Activated T-helper 2 cell treated with anti-CD3 and anti-CD28 coated beads, Interferon-gamma antibody, Interleukin-2, Interleukin-4, amounts not matched to agents 10 μg/mL and 5 μg/mL and 100 μg/mL, durations not matched to agents 14 hours and 24 hours and 36 hours (primary cell): ENCODE measurements around the gene PRKG1. TPM values are rescaled to one million over a fixed set of nuclear protein-coding genes. Genes with fewer than 3 reads are reported as not detected.

ENCODE experiments used
- DNase-seq: peaks from one replicate; pipeline ENCODE4 v3.0.0; 2021; ENCODE audit warnings: low spot score
- H3K27ac Mint-ChIP-seq: one replicate; pipeline ENCODE4 v1.8.0; 2021; ENCODE audit warnings: mixed read lengths
- H3K27me3 Mint-ChIP-seq: one replicate; pipeline ENCODE4 v1.8.0; 2021; ENCODE audit warnings: low read depth, mixed read lengths
- H3K36me3 Mint-ChIP-seq: one replicate; pipeline ENCODE4 v1.8.0; 2021; ENCODE audit warnings: low read depth, mixed read lengths
- H3K4me1 Mint-ChIP-seq: one replicate; pipeline ENCODE4 v1.8.0; 2021; ENCODE audit warnings: low read depth, mixed read lengths
- H3K4me3 Mint-ChIP-seq: one replicate; pipeline ENCODE4 v1.8.0; 2021; ENCODE audit warnings: low read depth, mild to moderate bottlenecking, moderate library complexity, mixed read lengths
- H3K9me3 Mint-ChIP-seq: one replicate; pipeline ENCODE4 v1.8.0; 2021; ENCODE audit warnings: mixed read lengths
- intact Hi-C: fragments of 100-400 bp; cut with micrococcal nuclease; formaldehyde crosslinking; loops from one replicate; pipeline ENCODE4 v1.15.1; 2023
- total RNA-seq: library from RNA; stranded (reverse); gene quantifications from 2 replicates; pipeline ENCODE4 v1.2.3, GENCODE V29; 2022

PRKG1 gene
- total RNA-seq, 1 donor from 2014 or later, result not detected

DNA sequence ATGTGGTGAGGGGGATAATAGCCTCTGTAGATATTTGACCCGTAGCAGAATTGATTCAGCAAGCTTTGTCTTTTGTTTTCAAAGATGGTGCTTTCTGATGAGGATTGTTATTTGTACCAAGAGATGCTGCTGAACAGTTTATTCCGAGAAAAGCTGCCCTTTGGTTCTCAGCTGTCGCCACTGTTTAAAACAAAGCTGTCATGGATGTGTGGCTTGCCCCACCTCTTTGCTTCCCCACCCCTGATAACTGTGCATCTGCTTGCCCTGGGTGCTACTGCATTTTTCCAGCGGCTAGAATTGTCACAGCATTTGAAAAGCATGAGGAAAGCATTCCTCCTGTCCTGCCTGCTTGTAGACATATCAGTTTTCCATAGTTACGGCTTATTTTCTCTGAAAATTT is 852.0 kb downstream of the PRKG1 start:
- Mint-ChIP-seq H3K4me1 (no peaks in the 10 kb centered on the region), H3K36me3 (no peaks in the 10 kb centered on the region), H3K27me3 (no peaks in the 10 kb centered on the region), H3K9me3 (no peaks in the 10 kb centered on the region), H3K27ac (no peak overlapping the region), H3K4me3 (no peak overlapping the region)
- DNase-seq, result no peak
- intact Hi-C loops, result no loop called here

DNA sequence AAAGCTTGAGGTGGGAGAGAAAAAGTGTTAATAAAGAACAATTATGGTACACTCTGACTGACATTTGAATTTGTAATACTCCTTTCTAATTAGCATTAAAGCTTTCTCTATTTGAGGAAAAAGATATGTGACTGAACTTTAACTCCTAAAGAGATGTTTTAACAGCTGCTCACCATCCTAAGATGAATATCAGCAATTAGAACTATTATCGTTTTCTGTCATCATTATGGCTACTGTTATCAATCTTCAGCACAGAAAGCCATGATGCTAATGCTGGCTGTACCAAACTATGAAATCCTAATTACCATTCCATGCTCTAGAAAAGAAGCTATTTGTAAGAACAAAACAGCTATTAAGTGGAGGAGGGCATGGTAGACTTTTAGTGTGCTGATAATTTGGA is 853.9 kb downstream of the PRKG1 start:
- no peak for DNase-seq
- Mint-ChIP-seq H3K4me1 (no peaks in the 10 kb centered on the region), H3K36me3 (no peaks in the 10 kb centered on the region), H3K9me3 (no peaks in the 10 kb centered on the region), H3K4me3 (no peak overlapping the region), H3K27me3 (no peaks in the 10 kb centered on the region), H3K27ac (no peak overlapping the region)
- intact Hi-C loops, result no loop called here

DNA sequence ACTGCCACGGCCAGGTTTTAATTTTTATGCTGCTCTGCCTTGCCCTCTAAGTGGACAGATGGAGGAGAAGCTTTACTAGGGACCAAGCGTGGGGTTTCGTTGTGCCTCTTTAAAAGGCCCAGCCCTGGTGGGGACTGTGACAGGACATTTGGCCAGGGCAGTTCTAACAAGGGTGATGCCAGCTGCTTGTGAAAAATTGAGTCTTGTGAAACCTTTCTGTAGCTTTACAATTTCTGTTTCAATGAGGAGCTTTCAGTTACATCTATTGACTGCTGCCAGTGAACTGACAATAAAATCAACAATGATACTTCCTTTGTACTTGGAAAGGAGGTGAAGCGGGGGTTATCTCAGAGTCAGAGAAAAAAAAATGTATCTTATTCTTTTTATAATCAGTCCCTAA is 858.2 kb downstream of the PRKG1 start:
- H3K4me1 Mint-ChIP-seq, result no peaks in the 10 kb centered on the region
- intact Hi-C loops, result no loop called here
- H3K9me3 Mint-ChIP-seq, result no peaks in the 10 kb centered on the region
- peaks cover 17% of the 10 kb centered on the region for H3K27me3 Mint-ChIP-seq
- H3K36me3 Mint-ChIP-seq, result no peaks in the 10 kb centered on the region
- DNase-seq, result no peak
- no peak overlapping the region for H3K4me3 Mint-ChIP-seq
- H3K27ac Mint-ChIP-seq, result no peak overlapping the region

DNA sequence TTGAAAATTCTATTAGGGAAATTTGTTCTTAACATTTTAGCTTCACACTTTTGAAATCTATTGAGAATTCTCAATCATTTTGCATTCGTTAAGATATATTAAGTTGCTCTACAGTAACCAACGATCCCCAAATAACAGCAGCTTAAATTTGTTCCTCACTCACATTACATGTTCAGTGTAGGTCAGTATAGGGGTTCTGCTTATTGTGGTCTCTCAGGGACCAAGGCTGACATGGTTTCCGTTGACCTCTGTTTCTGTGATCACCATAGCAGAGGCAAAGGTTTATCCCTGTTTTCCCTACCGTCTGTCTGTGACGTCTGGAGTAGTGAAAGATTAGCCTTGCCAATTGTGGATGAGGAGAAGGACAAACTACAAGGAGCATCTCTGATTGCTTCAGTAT is 860.1 kb downstream of the PRKG1 start:
- intact Hi-C loops, result no loop called here
- H3K4me1 Mint-ChIP-seq, result no peaks in the 10 kb centered on the region
- peaks cover 17% of the 10 kb centered on the region for H3K27me3 Mint-ChIP-seq
- H3K9me3 Mint-ChIP-seq, result no peaks in the 10 kb centered on the region
- no peak for DNase-seq
- no peak overlapping the region for H3K4me3 Mint-ChIP-seq
- no peaks in the 10 kb centered on the region for H3K36me3 Mint-ChIP-seq
- no peak overlapping the region for H3K27ac Mint-ChIP-seq

DNA sequence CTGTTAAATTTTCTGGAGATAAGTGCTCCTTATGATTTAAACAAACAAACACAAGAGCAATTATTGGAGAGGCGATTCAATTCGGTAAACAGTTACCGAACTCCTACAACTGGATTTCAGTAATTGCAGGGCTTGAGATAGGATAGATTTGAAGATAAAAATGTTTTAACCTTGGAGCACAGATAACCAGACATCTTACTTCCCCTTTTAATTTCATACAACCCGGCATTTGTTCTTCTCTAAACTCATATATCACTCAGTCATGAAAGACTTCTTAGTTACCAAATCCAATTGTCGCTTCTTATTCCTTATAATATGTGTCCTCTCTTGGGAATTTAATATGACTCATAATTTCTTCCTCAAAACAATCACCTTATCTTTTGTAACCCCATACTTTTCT is 861.1 kb downstream of the PRKG1 start:
- H3K27ac Mint-ChIP-seq, result no peak overlapping the region
- peaks cover 17% of the 10 kb centered on the region for H3K27me3 Mint-ChIP-seq
- no peak overlapping the region for H3K4me3 Mint-ChIP-seq
- H3K9me3 Mint-ChIP-seq, result no peaks in the 10 kb centered on the region
- no peak for DNase-seq
- intact Hi-C loops, result no loop called here
- H3K36me3 Mint-ChIP-seq, result no peaks in the 10 kb centered on the region
- no peaks in the 10 kb centered on the region for H3K4me1 Mint-ChIP-seq

DNA sequence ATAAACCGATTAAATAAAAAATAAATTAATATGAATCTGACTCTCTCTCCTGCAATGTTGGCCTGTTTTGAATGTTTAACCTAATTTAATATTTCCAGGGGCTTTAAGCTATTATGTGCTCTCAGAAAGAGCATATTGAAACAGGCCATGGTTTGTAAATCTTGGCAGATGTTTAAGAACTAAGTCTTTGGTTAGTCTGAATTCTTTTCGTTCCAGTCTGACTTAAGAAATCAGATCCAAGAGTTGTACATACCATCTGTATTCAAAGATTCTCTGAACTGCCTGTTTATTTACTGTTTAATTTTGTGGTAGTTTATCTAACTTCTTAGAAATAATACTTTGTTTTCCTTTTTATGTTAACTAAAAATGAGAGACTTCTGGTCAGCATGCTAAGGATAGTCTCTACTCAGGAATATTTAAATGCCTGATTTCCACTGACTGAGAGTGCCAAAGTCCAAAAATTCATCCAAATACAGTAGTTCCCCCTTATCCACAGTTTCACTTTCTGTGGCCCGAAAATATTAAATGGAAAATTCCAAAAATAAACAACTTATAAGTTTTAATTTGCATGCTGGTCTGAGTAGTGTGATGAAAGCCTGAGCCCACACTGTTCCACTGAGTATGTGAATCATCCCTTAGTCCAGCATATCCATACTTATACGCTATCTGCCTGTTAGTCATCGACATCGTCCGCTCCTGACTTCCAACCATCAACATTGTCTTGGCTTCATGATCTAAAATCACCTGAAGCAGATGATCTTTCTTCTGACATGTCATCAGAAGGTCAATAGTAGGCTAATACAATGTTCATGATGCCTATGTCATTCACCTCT is 863.2 kb downstream of the PRKG1 start:
- Mint-ChIP-seq H3K4me3 (no peak overlapping the region), H3K9me3 (no peaks in the 10 kb centered on the region), H3K27me3 (peaks cover 18% of the 10 kb centered on the region), H3K4me1 (no peaks in the 10 kb centered on the region), H3K27ac (no peak overlapping the region), H3K36me3 (no peaks in the 10 kb centered on the region)
- DNase-seq, result no peak
- intact Hi-C loops, result no loop called here

DNA sequence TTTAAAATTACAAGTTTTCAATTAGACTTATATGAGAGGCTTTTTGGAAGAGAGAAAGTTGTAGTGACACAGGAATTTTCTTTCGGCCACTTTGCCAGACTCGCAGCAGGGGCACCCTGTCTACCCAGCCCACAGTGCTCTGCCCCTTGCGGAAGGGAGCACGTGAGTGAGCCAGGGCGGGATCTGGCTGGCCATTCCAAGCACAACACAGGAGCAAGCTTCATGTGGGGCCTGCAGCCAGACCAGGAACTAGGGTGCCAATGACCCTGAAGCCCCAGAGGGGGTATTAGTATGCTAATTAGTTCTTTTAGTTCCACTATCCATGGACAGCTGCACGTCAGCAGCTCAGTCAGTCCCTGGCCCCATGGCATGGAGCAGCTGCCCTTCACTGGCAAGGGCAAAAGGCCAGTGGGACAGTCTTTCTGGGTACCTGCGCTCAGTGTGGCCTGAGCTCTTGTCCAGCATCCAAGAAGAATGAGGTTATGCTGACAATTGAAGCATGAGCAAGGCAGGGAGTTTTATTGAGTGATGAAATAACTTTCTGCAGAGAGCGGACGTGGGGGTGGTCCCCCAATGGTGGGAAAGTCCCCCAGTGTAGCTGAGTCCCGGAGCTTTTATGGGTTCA is 876.2 kb downstream of the PRKG1 start:
- Mint-ChIP-seq H3K27me3 (peaks cover 3% of the 10 kb centered on the region), H3K27ac (no peak overlapping the region), H3K9me3 (no peaks in the 10 kb centered on the region), H3K36me3 (no peaks in the 10 kb centered on the region), H3K4me1 (no peaks in the 10 kb centered on the region), H3K4me3 (no peak overlapping the region)
- no peak for DNase-seq
- intact Hi-C loops, result no loop called here

DNA sequence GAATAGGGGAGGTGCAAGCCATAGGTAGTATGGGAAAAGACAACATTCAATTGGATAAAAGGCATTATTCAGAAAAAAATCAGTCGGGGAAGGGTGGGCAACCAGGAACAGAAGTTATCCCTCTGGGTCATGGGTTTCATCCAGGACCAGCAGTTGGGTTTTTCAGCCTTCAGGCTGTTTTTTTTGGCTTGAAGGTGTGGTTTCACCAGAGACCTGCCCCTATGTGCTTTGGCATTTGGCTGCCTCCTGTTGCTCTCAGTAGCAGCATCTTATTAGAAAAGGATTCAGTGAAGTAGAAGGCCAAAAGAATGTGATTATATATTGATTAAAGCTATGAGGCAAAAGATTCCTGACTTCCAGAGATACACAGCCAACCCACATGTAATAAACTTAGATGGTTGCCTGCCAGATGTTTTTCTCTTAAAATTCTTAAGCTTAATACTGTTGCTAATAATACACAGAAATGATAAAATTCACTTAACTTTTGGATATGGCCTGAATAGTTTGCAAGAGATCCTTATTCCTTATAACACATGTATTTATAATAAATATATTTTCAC is 876.8 kb downstream of the PRKG1 start:
- Mint-ChIP-seq H3K36me3 (no peaks in the 10 kb centered on the region), H3K27ac (no peak overlapping the region), H3K27me3 (peaks cover 4% of the 10 kb centered on the region), H3K9me3 (no peaks in the 10 kb centered on the region), H3K4me3 (no peak overlapping the region), H3K4me1 (no peaks in the 10 kb centered on the region)
- DNase-seq, result no peak
- intact Hi-C loops, result no loop called here

DNA sequence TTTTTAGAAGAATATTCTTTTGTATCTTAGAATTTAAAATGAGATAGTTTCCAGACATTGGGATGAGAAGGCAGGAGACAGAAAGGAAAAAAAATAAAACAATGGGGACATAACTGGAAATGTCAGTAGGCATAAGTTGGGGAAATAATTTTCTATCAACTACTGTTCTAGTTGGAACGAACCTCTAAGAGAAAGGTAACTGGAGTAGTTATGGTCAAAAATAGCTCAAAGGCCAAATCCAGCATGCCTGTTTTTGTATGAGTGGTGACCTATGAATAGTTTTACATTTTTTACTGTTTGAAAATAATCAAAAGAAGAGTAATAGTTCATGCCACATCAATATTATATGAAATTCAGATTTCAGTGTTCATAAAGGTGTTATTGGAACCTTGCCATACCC is 877.3 kb downstream of the PRKG1 start:
- peaks cover 5% of the 10 kb centered on the region for H3K27me3 Mint-ChIP-seq
- H3K36me3 Mint-ChIP-seq, result no peaks in the 10 kb centered on the region
- intact Hi-C loops, result no loop called here
- H3K27ac Mint-ChIP-seq, result no peak overlapping the region
- DNase-seq, result no peak
- H3K4me3 Mint-ChIP-seq, result no peak overlapping the region
- no peaks in the 10 kb centered on the region for H3K4me1 Mint-ChIP-seq
- H3K9me3 Mint-ChIP-seq, result no peaks in the 10 kb centered on the region

DNA sequence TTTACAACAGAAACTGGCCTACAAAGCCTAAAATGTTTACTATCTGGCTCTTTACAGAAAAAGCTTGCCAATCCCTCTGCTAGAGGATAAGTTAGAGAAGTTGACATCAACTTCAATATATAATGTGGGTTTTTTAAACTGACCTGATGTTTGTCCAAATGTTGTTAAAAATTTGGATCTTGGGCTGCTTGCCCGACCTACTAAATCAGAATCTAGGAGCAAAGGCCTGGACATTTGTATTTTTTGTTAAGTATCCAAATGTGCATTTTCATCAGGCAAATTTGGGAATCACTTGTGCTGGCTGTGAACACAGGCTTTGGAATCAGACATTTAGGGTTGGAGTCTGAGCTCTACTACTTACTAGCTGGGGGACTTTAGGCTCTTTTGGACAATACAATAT is 877.8 kb downstream of the PRKG1 start:
- no peak overlapping the region for H3K27ac Mint-ChIP-seq
- DNase-seq, result no peak
- intact Hi-C loops, result no loop called here
- no peak overlapping the region for H3K4me3 Mint-ChIP-seq
- peaks cover 10% of the 10 kb centered on the region for H3K27me3 Mint-ChIP-seq
- H3K36me3 Mint-ChIP-seq, result no peaks in the 10 kb centered on the region
- H3K9me3 Mint-ChIP-seq, result no peaks in the 10 kb centered on the region
- H3K4me1 Mint-ChIP-seq, result no peaks in the 10 kb centered on the region

DNA sequence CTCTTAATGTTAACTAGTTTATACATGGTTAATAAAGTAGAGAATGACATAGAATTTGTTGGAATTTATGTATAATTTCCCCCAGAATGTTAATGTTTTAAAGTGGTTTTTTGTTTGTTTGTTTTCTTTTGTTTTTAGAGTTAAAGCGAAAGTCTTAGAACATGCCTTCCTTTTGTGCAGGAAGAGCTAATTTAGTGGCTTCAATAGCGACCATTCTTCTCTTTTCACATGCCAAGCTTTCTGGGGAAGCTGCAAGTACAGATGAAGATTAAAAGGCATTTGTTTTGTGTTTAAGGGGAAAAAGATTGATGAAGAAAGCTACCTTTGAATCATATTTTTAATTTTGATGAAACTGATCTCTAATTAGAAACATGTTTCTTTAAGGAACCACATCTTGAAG is 881.4 kb downstream of the PRKG1 start:
- Mint-ChIP-seq H3K4me1 (no peaks in the 10 kb centered on the region), H3K27me3 (peaks cover 19% of the 10 kb centered on the region), H3K4me3 (no peak overlapping the region), H3K9me3 (no peaks in the 10 kb centered on the region), H3K27ac (no peak overlapping the region), H3K36me3 (no peaks in the 10 kb centered on the region)
- intact Hi-C loops, result no loop called here
- no peak for DNase-seq

DNA sequence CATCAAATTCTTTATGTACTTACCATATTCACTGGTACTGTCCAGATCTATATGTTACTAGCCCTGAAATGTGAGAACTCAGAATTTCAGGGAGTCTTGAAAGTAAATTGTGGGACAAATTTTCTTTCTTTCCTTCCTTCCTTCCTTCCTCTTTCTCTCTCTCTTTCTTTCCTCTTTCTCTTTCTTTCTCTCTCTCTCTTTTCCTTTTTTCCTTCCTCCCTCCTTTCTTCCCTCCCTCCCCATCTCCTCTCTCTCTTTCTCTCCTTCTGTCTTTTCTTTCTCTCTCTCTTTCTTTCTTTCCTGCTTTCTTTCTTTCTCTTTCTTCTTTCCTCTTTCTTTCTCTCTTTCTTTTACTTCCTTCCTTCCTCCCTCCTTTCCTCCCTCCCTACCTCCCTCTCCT is 882.5 kb downstream of the PRKG1 start:
- Mint-ChIP-seq H3K4me3 (no peak overlapping the region), H3K36me3 (no peaks in the 10 kb centered on the region), H3K9me3 (no peaks in the 10 kb centered on the region), H3K4me1 (no peaks in the 10 kb centered on the region), H3K27ac (no peak overlapping the region), H3K27me3 (peaks cover 19% of the 10 kb centered on the region)
- intact Hi-C loops, result no loop called here
- no peak for DNase-seq

DNA sequence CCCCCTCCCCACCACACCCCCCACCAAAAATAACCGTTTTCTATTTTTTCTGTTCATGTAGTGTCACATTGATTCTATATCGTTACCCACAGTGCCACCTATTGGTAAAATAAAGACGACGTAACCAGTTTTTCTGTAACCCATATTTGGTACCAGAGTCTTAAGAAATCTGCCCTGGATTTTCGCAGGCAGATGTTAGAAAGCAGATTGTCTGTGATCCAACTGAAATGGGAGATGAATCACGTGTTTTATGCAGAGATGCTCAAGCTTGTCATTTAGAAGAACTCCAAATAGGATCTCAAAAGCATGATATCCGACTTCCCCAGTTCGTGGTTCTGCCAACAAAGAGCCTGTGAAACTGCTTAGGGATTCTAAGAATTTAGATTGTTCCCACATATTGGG is 886.2 kb downstream of the PRKG1 start:
- Mint-ChIP-seq H3K36me3 (no peaks in the 10 kb centered on the region), H3K27ac (no peak overlapping the region), H3K27me3 (peaks cover 17% of the 10 kb centered on the region), H3K9me3 (no peaks in the 10 kb centered on the region), H3K4me1 (no peaks in the 10 kb centered on the region), H3K4me3 (no peak overlapping the region)
- intact Hi-C loops, result loop anchor here (1.0 kb wide), 1 partner anchor 571 kb away; no protein-coding TSS in a partner anchor
- DNase-seq, result no peak
